Measurements from ENCODE around the gene SHOC1. TPM values are rescaled to one million over a fixed set of nuclear protein-coding genes. Genes with fewer than 3 reads are reported as not detected.

The SHOC1 gene
- total RNA-seq, 1 donor from 2014 or later: not detected

DNA sequence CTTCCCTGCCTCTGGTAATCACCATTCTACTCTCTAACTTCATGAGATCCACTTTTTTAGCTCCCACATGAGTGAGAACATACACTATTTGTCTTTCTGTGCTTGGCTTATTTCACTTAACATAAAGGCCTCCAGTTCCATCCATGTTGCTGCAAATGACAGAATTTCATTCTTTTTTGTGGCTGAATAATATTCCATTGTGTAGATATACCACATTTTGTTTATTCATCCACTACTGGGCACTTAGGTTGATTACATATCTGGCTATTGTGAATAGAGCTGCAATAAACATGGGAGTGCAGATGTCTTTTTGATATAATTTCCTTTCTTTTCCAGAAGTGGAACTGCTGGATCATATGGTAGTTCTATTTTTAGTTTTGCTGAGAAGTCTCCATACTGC lies 28.7 kb downstream of the SHOC1 start:
- H3K27ac ChIP-seq: no peak overlapping the region
- no peak overlapping the region for H3K4me3 ChIP-seq
- H3K4me1 ChIP-seq: no peaks in the 10 kb centered on the region
- H3K27me3 ChIP-seq: no peaks in the 10 kb centered on the region
- TF ChIP-seq, protein P1, sequence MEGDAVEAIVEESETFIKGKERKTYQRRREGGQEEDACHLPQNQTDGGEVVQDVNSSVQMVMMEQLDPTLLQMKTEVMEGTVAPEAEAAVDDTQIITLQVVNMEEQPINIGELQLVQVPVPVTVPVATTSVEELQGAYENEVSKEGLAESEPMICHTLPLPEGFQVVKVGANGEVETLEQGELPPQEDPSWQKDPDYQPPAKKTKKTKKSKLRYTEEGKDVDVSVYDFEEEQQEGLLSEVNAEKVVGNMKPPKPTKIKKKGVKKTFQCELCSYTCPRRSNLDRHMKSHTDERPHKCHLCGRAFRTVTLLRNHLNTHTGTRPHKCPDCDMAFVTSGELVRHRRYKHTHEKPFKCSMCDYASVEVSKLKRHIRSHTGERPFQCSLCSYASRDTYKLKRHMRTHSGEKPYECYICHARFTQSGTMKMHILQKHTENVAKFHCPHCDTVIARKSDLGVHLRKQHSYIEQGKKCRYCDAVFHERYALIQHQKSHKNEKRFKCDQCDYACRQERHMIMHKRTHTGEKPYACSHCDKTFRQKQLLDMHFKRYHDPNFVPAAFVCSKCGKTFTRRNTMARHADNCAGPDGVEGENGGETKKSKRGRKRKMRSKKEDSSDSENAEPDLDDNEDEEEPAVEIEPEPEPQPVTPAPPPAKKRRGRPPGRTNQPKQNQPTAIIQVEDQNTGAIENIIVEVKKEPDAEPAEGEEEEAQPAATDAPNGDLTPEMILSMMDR (IDR thresholded peaks at IDR 0.05): no peak
- intact Hi-C loops (cut with DNase I): no loop called here
- DNase-seq: no peak
- H3K9me3 ChIP-seq: no peaks in the 10 kb centered on the region
- ATAC-seq: no peak
- H3K36me3 ChIP-seq: no peaks in the 10 kb centered on the region

DNA sequence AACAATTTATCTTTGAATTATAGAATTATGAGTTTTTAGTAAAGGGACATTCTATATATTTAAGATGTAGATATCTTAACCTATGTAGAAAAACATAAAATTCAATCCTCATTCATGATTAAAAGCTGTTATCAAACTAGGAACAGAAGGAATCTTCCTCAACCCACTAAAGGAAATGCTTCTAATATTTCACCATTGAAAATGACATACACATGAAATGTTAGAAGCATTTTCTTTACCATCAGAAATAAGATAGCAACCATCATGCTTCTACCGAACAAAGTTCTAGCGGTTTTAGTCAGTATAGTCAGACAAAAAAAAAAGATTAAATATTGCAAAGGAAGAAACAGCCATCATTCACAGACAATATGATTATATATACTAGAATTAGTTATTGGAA lies 32.2 kb downstream of the SHOC1 start:
- Histone ChIP-seq H3K27ac (no peak overlapping the region), H3K4me3 (no peak overlapping the region), H3K27me3 (no peaks in the 10 kb centered on the region), H3K9me3 (no peaks in the 10 kb centered on the region), H3K4me1 (no peaks in the 10 kb centered on the region), H3K36me3 (no peaks in the 10 kb centered on the region)
- TF ChIP-seq, protein P1 (IDR thresholded peaks at IDR 0.05): no peak
- ATAC-seq (no peak), DNase-seq (no peak)
- intact Hi-C loops (cut with DNase I): no loop called here

DNA sequence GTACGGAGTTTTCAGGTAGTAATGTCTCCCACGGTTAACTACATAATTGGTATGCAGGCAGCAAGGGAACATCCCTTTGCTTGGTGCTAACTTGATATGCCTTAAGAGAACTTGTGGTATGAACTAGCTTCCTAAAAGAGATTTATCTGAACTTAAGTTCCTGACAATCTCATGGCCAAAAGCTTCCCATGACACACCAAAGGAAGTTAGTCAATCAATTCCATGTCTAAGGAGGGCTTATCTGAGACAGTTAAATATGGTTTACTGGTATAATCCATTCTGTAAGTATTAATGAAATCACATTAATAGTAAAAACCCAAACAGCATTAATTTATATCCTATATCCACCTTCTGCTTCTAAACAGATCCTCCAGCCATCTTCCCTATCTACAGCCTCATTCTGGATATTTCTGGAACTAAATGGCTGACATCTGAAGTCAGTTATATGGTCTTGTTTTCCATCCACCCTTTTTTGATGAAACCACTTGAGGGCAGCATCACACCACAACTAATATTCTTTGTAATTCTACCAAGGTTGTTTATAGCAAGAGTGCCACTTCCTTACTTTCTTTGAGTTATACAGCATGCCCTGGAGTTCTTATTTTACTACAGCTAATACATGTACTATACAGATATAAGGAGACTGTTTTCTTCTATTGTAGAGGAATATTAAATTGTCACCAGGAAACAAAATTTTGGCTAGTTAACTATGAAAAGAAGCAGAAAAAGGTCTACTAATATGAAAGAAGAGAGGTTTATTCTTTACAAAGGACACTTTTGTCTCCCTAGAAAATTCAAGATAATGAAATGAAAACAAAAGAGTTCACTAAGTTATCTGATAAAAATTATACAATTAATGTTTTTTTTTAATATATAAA lies 34.7 kb downstream of the SHOC1 start:
- peak; percentile 93 for ATAC-seq
- no peak for DNase-seq
- no peaks in the 10 kb centered on the region for H3K36me3 ChIP-seq
- no peak overlapping the region for H3K27ac ChIP-seq
- no peaks in the 10 kb centered on the region for H3K27me3 ChIP-seq
- TF ChIP-seq, protein P1 (IDR thresholded peaks at IDR 0.05): peak; percentile 72
- no peaks in the 10 kb centered on the region for H3K9me3 ChIP-seq
- no peak overlapping the region for H3K4me3 ChIP-seq
- no peaks in the 10 kb centered on the region for H3K4me1 ChIP-seq
- intact Hi-C loops (cut with DNase I): no loop called here

DNA sequence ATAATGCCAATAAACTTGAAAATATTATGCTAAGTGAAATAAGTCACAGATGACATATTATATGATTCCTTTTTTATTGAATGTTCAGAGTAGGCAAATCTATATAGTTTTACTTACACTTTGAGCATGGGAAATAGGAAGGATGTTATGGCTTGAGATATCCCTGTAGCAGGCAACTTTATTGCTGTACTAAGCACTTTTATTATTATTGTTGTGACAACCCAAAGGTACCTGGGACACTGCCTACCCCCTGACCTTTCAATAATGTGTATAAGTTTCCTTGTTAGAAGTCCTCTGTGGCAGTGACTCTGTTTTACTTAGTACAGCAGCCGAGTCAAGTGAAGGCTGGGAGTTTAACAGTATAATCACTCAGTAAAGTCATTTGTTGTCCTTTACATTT lies 39.9 kb downstream of the SHOC1 start:
- Histone ChIP-seq H3K9me3 (peaks cover 9% of the 10 kb centered on the region), H3K27me3 (no peaks in the 10 kb centered on the region), H3K4me1 (no peaks in the 10 kb centered on the region), H3K4me3 (no peak overlapping the region), H3K36me3 (no peaks in the 10 kb centered on the region), H3K27ac (no peak overlapping the region)
- DNase-seq: no peak
- TF ChIP-seq, protein P1 (IDR thresholded peaks at IDR 0.05): no peak
- intact Hi-C loops (cut with DNase I): no loop called here
- ATAC-seq: no peak

DNA sequence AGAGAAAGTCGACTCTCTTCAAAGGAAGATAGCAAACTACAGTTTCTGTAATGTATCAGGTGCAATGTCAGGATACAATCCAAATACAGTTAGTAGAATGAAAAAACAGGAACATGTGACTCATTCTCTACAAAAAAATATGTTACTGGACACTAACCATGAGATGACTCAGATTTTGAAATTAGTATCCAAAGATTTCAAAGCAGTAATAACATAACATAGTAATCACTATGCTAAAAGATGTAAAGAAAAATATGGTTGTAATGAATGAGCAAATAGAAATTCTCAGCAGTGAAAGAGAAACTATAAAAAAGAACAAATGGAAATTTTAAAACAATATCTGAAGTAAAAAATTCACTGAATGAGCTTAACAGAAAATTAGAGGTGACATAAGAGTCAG lies 42.3 kb downstream of the SHOC1 start:
- DNase-seq: no peak
- TF ChIP-seq, protein P1 (IDR thresholded peaks at IDR 0.05): no peak
- H3K36me3 ChIP-seq: no peaks in the 10 kb centered on the region
- intact Hi-C loops (cut with DNase I): no loop called here
- ATAC-seq: no peak
- no peak overlapping the region for H3K27ac ChIP-seq
- H3K4me1 ChIP-seq: no peaks in the 10 kb centered on the region
- peaks cover 9% of the 10 kb centered on the region for H3K9me3 ChIP-seq
- H3K27me3 ChIP-seq: no peaks in the 10 kb centered on the region
- H3K4me3 ChIP-seq: no peak overlapping the region

Other genes with a start within 250 kb of the SHOC1 start
- gene PTGR1, start 195.3 kb downstream of the SHOC1 start, total RNA-seq: 38.0 TPM
- gene DNAJC25, start 163.6 kb downstream of the SHOC1 start, total RNA-seq: 6.6 TPM
- 33.4 TPM for gene GNG10, start 133.3 kb downstream of the SHOC1 start, total RNA-seq
- gene UGCG, start 101.9 kb upstream of the SHOC1 start, total RNA-seq: 50.7 TPM

Measured in upper lobe of right lung (tissue), 1 donor.